ENCODE measurements around the gene RBM4.

Gene RBM4

DNA sequence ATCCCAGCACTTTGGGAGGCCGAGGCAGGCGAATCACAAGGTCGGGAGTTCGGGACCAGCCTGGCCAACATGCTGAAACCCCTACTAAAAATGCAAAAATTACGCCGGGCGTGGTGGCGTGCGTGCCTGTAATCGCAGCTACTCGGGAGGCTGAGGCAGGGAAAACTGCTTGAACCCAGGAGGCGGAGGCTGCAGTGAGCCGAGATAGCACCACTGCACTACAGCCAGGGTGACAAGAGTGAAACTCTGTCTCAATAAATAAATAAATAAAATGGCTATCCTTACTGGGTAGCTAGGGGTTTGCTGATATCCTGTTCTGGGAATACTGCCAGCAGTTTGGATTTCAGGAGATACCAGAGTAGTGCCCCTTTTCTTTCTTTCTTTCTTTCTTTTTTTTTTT, 24.4 kb upstream of the RBM4 start:
- no peak for TF ChIP-seq SIN3A (IDR thresholded peaks at IDR 0.05; ENCODE audit: borderline replicate concordance, insufficient read depth, low read length)
- TF ChIP-seq, protein P1, sequence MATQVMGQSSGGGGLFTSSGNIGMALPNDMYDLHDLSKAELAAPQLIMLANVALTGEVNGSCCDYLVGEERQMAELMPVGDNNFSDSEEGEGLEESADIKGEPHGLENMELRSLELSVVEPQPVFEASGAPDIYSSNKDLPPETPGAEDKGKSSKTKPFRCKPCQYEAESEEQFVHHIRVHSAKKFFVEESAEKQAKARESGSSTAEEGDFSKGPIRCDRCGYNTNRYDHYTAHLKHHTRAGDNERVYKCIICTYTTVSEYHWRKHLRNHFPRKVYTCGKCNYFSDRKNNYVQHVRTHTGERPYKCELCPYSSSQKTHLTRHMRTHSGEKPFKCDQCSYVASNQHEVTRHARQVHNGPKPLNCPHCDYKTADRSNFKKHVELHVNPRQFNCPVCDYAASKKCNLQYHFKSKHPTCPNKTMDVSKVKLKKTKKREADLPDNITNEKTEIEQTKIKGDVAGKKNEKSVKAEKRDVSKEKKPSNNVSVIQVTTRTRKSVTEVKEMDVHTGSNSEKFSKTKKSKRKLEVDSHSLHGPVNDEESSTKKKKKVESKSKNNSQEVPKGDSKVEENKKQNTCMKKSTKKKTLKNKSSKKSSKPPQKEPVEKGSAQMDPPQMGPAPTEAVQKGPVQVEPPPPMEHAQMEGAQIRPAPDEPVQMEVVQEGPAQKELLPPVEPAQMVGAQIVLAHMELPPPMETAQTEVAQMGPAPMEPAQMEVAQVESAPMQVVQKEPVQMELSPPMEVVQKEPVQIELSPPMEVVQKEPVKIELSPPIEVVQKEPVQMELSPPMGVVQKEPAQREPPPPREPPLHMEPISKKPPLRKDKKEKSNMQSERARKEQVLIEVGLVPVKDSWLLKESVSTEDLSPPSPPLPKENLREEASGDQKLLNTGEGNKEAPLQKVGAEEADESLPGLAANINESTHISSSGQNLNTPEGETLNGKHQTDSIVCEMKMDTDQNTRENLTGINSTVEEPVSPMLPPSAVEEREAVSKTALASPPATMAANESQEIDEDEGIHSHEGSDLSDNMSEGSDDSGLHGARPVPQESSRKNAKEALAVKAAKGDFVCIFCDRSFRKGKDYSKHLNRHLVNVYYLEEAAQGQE (IDR thresholded peaks at IDR 0.05; ENCODE audit: insufficient read depth in 1 of 2, low read depth in 2 of 2, low read length in 2 of 2): no peak
- TF ChIP-seq POLR2AphosphoS5 (IDR thresholded peaks at IDR 0.05; ENCODE audit: low read depth, low read length): no peak
- no peak for TF ChIP-seq FOXP2 (optimal IDR thresholded peaks at IDR 0.05; ENCODE audit: borderline replicate concordance, extremely low read depth, extremely low read length, insufficient read depth)
- TF ChIP-seq TAF1 (IDR thresholded peaks at IDR 0.05; ENCODE audit: borderline replicate concordance, insufficient read depth, low read length): no peak

DNA sequence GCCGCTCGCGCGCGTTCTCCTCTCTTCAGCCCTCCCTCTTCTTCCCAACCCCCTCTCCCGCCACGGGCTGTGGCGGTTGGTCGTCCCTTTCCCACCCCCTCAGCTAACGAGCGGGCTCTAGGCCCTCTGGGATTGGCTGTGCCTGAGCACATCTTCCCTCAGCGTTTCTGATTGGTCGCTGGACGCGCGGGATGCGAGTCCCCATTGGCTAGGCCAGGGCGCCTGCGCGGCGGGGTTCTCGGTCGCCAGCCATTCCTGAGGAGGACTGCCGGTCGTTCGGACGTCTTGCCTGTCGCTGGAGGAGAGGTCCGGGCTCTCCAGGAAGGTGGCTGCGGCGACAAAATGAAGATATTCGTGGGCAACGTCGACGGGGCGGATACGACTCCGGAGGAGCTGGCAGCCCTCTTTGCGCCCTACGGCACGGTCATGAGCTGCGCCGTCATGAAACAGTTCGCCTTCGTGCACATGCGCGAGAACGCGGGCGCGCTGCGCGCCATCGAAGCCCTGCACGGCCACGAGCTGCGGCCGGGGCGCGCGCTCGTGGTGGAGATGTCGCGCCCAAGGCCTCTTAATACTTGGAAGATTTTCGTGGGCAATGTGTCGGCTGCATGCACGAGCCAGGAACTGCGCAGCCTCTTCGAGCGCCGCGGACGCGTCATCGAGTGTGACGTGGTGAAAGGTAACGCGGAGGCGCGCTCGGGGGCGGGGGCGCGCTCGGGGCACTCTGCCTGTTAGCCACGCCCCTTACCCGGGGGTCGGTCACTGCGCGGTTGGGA, 21.9 kb upstream of the RBM4 start, which contains the start of gene RBM14:
RBM14 (plus strand) TSS at position 252 of the 776 bp plus-strand sequence; CDS start at position 343, 91 bp downstream.
- TF ChIP-seq POLR2AphosphoS5 (IDR thresholded peaks at IDR 0.05; ENCODE audit: low read depth, low read length): peak; percentile 99
- TF ChIP-seq, protein P1 (IDR thresholded peaks at IDR 0.05; ENCODE audit: insufficient read depth in 1 of 2, low read depth in 2 of 2, low read length in 2 of 2): peak; percentile 39 to 43; a peak in 2 of 4 replicates
- peak; percentile 98 for TF ChIP-seq TAF1 (IDR thresholded peaks at IDR 0.05; ENCODE audit: borderline replicate concordance, insufficient read depth, low read length)
- 0 out of 2 replicates have a peak, but pooled peaks have one; percentile 9 for TF ChIP-seq SIN3A (IDR thresholded peaks at IDR 0.05; ENCODE audit: borderline replicate concordance, insufficient read depth, low read length)
- peak; percentile 16 for TF ChIP-seq FOXP2 (optimal IDR thresholded peaks at IDR 0.05; ENCODE audit: borderline replicate concordance, extremely low read depth, extremely low read length, insufficient read depth)

DNA sequence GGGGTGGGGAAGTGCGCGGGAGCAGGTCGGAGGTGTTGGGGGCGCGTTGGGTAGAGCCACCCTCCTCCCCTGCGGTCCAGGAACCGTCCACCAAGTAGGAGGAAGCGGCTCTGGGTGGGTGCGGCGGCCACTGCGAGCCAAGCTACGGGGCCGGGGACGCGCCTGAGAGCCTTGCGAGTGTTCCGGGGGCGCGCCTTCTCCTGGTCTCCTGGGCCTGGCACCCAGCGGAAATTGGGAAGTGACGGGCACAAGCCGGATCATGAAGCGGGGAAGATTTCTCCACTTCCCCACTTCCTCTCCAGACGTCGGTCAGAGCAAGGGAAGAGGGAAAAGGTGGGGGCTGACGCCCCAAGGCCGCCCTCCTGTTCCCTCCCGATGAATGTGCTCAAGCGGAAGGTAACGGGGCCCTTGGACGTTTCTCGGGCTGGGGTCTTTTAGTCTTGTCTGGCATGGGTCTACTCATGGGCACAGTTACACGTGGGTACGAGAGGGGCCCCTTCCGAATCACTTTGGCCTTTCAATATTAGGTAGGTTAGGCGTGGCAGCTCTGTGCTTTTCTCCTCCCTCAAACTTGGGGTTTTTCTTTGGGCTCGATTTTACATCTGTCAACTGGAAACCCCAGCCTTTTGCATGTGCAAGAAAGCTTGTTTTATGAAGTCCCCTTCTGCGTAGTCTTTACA, 21.2 kb upstream of the RBM4 start:
- TF ChIP-seq POLR2AphosphoS5 (IDR thresholded peaks at IDR 0.05; ENCODE audit: low read depth, low read length) (no peak), SIN3A (IDR thresholded peaks at IDR 0.05; ENCODE audit: borderline replicate concordance, insufficient read depth, low read length) (0 out of 2 replicates have a peak, but pooled peaks have one; percentile 18), TAF1 (IDR thresholded peaks at IDR 0.05; ENCODE audit: borderline replicate concordance, insufficient read depth, low read length) (no peak)

GRCh38 chr11:66619080-66619554, 19.4 kb upstream of the RBM4 start:
- TF ChIP-seq SIN3A (IDR thresholded peaks at IDR 0.05; ENCODE audit: borderline replicate concordance, insufficient read depth, low read length) (no peak), POLR2AphosphoS5 (IDR thresholded peaks at IDR 0.05; ENCODE audit: low read depth, low read length) (no peak)
- TF ChIP-seq, protein P1 (IDR thresholded peaks at IDR 0.05; ENCODE audit: insufficient read depth in 1 of 2, low read depth in 2 of 2, low read length in 2 of 2): no peak

GRCh38 chr11:66624450-66624849, 14.1 kb upstream of the RBM4 start:
- TF ChIP-seq POLR2AphosphoS5 (IDR thresholded peaks at IDR 0.05; ENCODE audit: low read depth, low read length) (no peak), TAF1 (IDR thresholded peaks at IDR 0.05; ENCODE audit: borderline replicate concordance, insufficient read depth, low read length) (no peak), FOXP2 (optimal IDR thresholded peaks at IDR 0.05; ENCODE audit: borderline replicate concordance, extremely low read depth, extremely low read length, insufficient read depth) (no peak), SIN3A (IDR thresholded peaks at IDR 0.05; ENCODE audit: borderline replicate concordance, insufficient read depth, low read length) (no peak)
- TF ChIP-seq, protein P1 (IDR thresholded peaks at IDR 0.05; ENCODE audit: insufficient read depth in 1 of 2, low read depth in 2 of 2, low read length in 2 of 2): no peak

Data from PFSK-1 (cell line).